Effector memory CD4-positive, alpha-beta T cell (primary cell): Measurements from ENCODE around the gene ARHGAP26.
"Not testable (repeated sequence)": the region's sequence is repeated elsewhere in the genome, so short reads cannot be mapped to it uniquely, and the experiment has no call there.

Experiments used
- DNase-seq, 3 donors: peaks; one replicate each; pipeline ENCODE4 v3.0.0-alpha.2; 2020
- H3K27ac ChIP-seq: 2 replicates; pipeline ENCODE4 v1.7.0; 2013; ENCODE audit warnings: mild to moderate bottlenecking, low read length, moderate library complexity; ENCODE audit not compliant: insufficient read depth, poor library complexity, severe bottlenecking
- H3K27me3 ChIP-seq: replicated peaks from 2 replicates; pipeline ENCODE4 v1.7.0; 2013; ENCODE audit warnings: mild to moderate bottlenecking, low read length; ENCODE audit not compliant: insufficient read depth, control insufficient read depth, poor library complexity, severe bottlenecking
- H3K36me3 ChIP-seq: 2 replicates; pipeline ENCODE4 v1.7.0; 2013; ENCODE audit warnings: mild to moderate bottlenecking, low read length, moderate library complexity; ENCODE audit not compliant: control insufficient read depth, insufficient read depth
- H3K4me1 ChIP-seq: 2 replicates; pipeline ENCODE4 v1.7.0; 2013; ENCODE audit warnings: low read length, mild to moderate bottlenecking; ENCODE audit not compliant: control insufficient read depth, insufficient read depth, poor library complexity, severe bottlenecking
- H3K4me3 ChIP-seq: 2 replicates; pipeline ENCODE4 v1.7.0; 2013; ENCODE audit warnings: low read length, low read depth, mild to moderate bottlenecking; ENCODE audit not compliant: insufficient read depth, poor library complexity, severe bottlenecking
- H3K9me3 ChIP-seq: 2 replicates; pipeline ENCODE4 v1.7.0; 2013; ENCODE audit warnings: mild to moderate bottlenecking, low read length, moderate library complexity; ENCODE audit not compliant: control insufficient read depth

The ARHGAP26 gene

GRCh38 chr5:143199843-143200242, 429.7 kb downstream of the ARHGAP26 start:
- no peak overlapping the region for H3K27ac ChIP-seq
- no peaks in the 10 kb centered on the region for H3K36me3 ChIP-seq
- H3K4me3 ChIP-seq = no peak overlapping the region
- H3K4me1 ChIP-seq = no peaks in the 10 kb centered on the region
- no peak for DNase-seq
- H3K9me3 ChIP-seq = no peaks in the 10 kb centered on the region
- no peaks in the 10 kb centered on the region for H3K27me3 ChIP-seq

- no peak for DNase-seq
- no peaks in the 10 kb centered on the region for H3K27me3 ChIP-seq
- no peaks in the 10 kb centered on the region for H3K9me3 ChIP-seq
- H3K36me3 ChIP-seq = no peaks in the 10 kb centered on the region
- no peak overlapping the region for H3K27ac ChIP-seq
- H3K4me3 ChIP-seq = no peak overlapping the region
- H3K4me1 ChIP-seq = no peaks in the 10 kb centered on the region
Measured at GRCh38 chr5:143200781-143201398, 430.7 kb downstream of the ARHGAP26 start.

- no peaks in the 10 kb centered on the region for H3K4me1 ChIP-seq
- no peak overlapping the region for H3K27ac ChIP-seq
- H3K4me3 ChIP-seq = no peak overlapping the region
- no peaks in the 10 kb centered on the region for H3K27me3 ChIP-seq
- H3K9me3 ChIP-seq = no peaks in the 10 kb centered on the region
- no peak for DNase-seq
- H3K36me3 ChIP-seq = no peaks in the 10 kb centered on the region
Measured at GRCh38 chr5:143201589-143201988, 431.4 kb downstream of the ARHGAP26 start.

GRCh38 chr5:143203301-143203956, 433.3 kb downstream of the ARHGAP26 start:
- not testable (repeated sequence) for H3K4me1 ChIP-seq, H3K27me3 ChIP-seq, H3K27ac ChIP-seq, DNase-seq, H3K9me3 ChIP-seq, H3K4me3 ChIP-seq, H3K36me3 ChIP-seq

DNA sequence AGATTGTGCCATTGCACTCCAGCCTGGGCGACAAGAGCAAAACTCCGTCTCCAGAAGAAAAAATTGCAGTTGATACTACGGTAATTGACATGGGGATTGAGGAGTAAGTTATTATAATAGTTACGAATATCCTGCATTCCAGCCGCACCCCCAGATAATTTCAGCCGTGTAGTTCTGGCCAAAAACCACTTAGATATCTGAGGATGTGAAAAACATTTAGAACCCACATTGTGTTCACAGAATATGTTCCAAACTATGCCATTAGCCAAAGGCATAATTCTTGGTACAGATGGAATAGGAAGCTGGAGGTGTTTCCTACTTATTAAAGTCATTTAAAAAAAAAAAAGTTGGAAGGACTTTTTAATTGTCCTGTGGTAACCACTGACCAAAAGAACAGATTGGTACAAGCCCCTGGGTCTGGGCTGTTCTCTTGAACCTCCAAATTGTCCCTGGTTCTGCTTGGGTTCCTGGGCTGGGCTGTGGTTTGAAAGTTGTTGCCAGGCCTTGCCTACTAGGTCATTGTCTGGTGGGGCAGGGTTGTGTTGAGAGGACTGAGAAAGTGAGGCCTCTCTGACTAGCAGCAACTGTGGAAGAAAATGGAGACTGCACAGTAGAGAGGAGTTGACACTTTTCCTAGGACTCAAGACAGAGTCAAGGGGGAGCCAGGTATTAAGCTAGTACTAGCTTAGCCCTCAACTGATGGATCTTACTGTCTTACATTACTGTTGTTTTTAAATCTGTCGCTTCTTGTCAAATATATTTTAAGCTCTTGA, 434.5 kb downstream of the ARHGAP26 start:
- no peaks in the 10 kb centered on the region for H3K4me1 ChIP-seq

DNA sequence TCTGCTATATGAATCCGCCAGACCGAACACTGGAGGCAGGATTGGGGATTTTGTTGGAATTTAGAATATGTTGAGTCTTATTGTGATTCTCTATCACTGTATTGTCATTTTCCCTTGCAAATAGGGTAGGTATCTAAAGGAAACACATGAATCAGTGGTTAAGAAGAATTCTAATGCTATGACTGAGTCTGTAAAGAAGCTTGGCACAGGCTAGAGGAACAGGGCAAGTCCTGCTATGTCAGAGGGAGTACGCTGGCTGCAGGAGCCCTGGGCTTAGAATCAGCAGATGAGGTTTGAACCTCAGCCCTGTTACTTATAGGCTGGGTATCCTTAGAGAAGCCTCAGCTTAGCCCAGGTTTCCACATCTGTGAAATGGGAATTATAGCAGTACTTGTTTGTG, 435.2 kb downstream of the ARHGAP26 start:
- no peaks in the 10 kb centered on the region for H3K36me3 ChIP-seq
- no peaks in the 10 kb centered on the region for H3K9me3 ChIP-seq
- H3K4me1 ChIP-seq = no peaks in the 10 kb centered on the region
- H3K27ac ChIP-seq = no peak overlapping the region
- DNase-seq = no peak
- no peaks in the 10 kb centered on the region for H3K27me3 ChIP-seq
- H3K4me3 ChIP-seq = no peak overlapping the region

More for the DNA sequence above, 434.5 kb downstream of the ARHGAP26 start:
- Histone ChIP-seq H3K4me3 (no peak overlapping the region), H3K36me3 (no peaks in the 10 kb centered on the region), H3K27me3 (no peaks in the 10 kb centered on the region), H3K27ac (no peak overlapping the region), H3K9me3 (no peaks in the 10 kb centered on the region)
- no peak for DNase-seq

DNA sequence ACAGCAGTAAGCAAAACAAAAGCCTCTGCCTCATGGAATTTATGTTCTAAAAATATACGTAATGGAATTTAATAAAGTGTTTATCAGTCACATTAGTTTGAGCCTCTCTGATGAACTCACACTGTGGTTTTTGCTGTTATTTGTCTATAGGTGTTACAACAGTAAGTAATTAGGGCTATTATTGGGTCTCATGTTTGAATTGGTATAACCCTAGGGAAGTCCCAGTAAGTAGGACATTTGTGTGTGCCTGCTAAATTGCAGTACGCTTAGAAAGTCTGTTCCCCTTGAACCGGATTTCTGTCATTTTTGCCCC, 435.7 kb downstream of the ARHGAP26 start:
- Histone ChIP-seq H3K36me3 (no peaks in the 10 kb centered on the region), H3K4me1 (no peaks in the 10 kb centered on the region), H3K27me3 (no peaks in the 10 kb centered on the region), H3K9me3 (no peaks in the 10 kb centered on the region), H3K27ac (no peak overlapping the region), H3K4me3 (no peak overlapping the region)
- no peak for DNase-seq

GRCh38 chr5:143206196-143207053, 436.2 kb downstream of the ARHGAP26 start:
- no peak overlapping the region for H3K27ac ChIP-seq
- H3K27me3 ChIP-seq = no peaks in the 10 kb centered on the region
- H3K36me3 ChIP-seq = no peaks in the 10 kb centered on the region
- H3K4me3 ChIP-seq = no peak overlapping the region
- H3K9me3 ChIP-seq = no peaks in the 10 kb centered on the region
- DNase-seq = no peak
- H3K4me1 ChIP-seq = no peaks in the 10 kb centered on the region

- Histone ChIP-seq H3K27me3 (no peaks in the 10 kb centered on the region), H3K4me1 (no peaks in the 10 kb centered on the region), H3K36me3 (no peaks in the 10 kb centered on the region), H3K4me3 (no peak overlapping the region), H3K27ac (no peak overlapping the region), H3K9me3 (no peaks in the 10 kb centered on the region)
- no peak for DNase-seq
Measured at GRCh38 chr5:143207058-143207457, 436.9 kb downstream of the ARHGAP26 start.
